DMS114 treated with DMSO at 0.1 percent for 48 hours (cell line): ENCODE data around the gene RSL1D1.

Source experiments
- DNase-seq: peaks from one replicate; lab custom pipeline; 2025; ENCODE audit not compliant: unreplicated experiment; lab: John Stamatoyannopoulos, UW

RSL1D1 gene

GRCh38 chr16:11851294-11852091 is at the start of gene RSL1D1:
Gene RSL1D1, minus strand, starts transcription at chr16:11851542. Its CDS starts 30 bp downstream, at chr16:11851512.
- peak; percentile 83 for DNase-seq

GRCh38 chr16:11901091-11901490 is 49.7 kb upstream of the RSL1D1 start:
- DNase-seq: no peak

- DNase-seq: no peak
Measured at GRCh38 chr16:11896486-11897176, 45.3 kb upstream of the RSL1D1 start.

DNA sequence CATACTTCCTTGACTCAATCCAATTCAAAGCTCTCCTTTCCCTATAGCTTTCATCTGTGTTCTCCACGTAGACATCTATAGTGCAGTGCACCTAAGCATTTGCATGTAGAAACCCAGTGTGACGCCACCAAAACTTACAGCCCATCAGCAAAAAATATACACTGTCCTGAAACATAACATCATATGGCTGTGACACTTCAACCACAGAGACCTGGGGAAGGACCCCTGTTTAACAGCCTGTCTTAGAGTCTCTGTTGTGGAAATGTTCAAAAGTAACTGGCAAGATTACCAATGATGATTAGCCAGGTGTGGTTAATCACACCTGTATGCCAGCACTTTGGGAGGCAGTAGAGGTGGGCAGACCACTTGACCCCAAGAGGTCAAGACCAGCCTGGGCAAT is 42.2 kb upstream of the RSL1D1 start:
- no peak for DNase-seq

GRCh38 chr16:11892761-11893160 is 41.4 kb upstream of the RSL1D1 start:
- DNase-seq: no peak

DNA sequence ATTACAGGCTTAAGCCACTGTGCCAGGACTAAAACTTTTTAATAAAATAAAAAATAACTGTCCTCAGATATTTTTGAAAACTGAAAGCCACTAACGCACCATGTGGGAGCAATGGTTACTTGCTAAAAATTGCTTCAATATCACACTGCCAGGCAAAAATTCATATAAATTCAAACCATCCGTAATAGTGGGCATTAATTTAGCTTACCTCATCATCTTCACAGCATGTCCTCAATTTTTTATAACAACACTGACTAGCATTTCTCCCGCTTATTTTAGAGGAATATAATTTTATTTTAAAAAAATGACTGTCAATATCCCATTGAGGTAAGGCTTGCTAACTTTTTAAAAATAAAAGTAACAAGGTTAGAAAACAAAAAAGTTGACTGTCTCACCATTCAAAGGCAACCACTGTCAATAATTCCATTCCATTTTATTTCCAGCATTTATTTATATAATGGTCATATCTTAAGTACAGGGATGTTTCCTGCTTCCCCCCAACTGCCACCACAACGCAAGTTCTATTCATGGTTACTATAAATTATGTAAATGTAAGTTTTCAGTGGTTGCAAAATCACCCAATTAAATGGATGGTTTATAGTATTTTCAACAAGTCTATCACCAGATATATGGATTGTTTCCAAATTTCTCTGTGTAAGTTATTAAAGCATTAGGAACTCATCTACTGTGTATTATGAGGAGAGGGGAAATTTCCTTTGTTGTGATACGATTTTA is 39.1 kb upstream of the RSL1D1 start:
- no peak for DNase-seq

GRCh38 chr16:11886881-11887280 is 35.5 kb upstream of the RSL1D1 start:
- DNase-seq: no peak

DNA sequence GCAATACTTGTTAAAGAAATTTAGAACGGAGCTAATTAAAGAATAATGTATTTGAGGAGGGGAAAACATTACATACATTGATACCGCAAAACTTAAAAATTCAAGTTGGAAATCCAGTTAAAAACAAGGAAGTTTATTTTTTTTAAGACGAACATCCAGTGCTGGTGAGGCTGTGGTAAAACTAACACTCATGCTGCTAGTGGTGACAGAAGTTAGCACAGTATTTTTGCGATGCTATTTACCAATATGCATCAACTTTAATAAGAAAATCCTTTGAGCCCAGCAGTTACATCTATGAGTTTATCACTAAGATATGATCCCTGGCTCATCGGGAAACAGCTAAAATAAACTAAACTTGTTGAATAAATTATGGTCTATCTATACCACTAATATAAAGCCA is 32.7 kb upstream of the RSL1D1 start:
- no peak for DNase-seq

GRCh38 chr16:11880007-11880406 is 28.7 kb upstream of the RSL1D1 start:
- DNase-seq: no peak

- DNase-seq: no peak
Measured at GRCh38 chr16:11877374-11877773, 26.0 kb upstream of the RSL1D1 start.

- DNase-seq: no peak
Measured at GRCh38 chr16:11876306-11876705, 25.0 kb upstream of the RSL1D1 start.

DNA sequence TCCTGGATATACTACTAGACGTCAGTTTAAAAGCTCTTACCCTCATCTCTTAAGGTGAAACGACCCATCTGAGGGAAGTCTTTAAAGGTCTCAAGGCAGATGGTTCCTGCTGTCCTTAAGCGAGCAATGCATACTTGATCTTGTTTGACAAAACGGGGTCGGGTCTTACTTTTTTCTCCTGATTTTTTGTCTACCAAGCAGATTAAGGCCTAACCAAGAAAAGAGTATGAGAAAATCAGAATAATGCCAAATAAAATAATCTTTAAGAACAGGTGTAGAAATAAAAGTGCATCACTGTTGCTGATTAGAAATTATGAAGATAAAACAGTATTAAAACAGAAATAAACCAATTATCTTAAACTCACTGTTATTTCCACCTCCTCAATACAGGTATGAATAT is 24.4 kb upstream of the RSL1D1 start:
- no peak for DNase-seq

DNA sequence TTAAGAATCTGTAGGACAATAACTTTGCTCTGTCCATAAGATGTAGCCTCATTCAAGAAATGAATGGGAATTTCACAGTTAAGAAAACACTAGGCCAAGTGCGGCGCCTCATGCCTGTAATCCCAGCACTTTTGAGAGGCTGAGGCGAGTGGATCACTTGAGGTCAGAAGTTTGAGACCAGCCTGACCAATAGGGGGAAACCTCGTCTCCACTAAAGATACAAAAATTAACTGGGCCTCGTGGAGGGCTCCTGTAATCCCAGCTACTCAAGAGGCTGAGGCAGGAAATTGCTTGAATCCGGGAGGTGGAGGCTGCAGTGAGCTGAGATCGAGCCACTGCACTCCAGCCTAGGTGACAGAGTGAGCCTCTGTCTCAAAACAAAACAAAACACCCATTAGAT is 19.9 kb upstream of the RSL1D1 start:
- DNase-seq: no peak

GRCh38 chr16:11870399-11870798 is 19.1 kb upstream of the RSL1D1 start:
- no peak for DNase-seq

GRCh38 chr16:11869353-11870228 is 18.2 kb upstream of the RSL1D1 start:
- DNase-seq: no peak

- no peak for DNase-seq
Measured at GRCh38 chr16:11868412-11868980, 17.2 kb upstream of the RSL1D1 start.

- DNase-seq: no peak
Measured at GRCh38 chr16:11862489-11862888, 11.1 kb upstream of the RSL1D1 start.

DNA sequence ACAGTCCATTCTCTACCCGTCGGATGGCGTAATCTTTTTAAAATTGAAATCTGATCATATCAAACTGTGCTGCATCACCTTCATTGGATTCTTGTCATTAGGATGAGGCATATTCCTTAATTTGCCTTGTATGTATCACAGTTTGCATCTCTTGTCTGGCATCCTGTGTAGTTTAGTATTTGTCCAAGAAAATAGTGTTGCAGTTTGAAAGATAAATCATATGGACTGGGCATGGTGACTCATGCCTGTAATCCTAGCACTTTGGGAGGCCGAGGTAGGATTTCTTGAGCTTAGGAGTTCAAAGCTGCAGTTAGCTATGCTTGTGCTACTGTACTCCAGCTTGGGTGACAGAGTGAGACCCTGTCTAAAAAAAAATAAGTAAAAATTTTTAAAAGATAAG is 5.8 kb upstream of the RSL1D1 start:
- DNase-seq: no peak

DNA sequence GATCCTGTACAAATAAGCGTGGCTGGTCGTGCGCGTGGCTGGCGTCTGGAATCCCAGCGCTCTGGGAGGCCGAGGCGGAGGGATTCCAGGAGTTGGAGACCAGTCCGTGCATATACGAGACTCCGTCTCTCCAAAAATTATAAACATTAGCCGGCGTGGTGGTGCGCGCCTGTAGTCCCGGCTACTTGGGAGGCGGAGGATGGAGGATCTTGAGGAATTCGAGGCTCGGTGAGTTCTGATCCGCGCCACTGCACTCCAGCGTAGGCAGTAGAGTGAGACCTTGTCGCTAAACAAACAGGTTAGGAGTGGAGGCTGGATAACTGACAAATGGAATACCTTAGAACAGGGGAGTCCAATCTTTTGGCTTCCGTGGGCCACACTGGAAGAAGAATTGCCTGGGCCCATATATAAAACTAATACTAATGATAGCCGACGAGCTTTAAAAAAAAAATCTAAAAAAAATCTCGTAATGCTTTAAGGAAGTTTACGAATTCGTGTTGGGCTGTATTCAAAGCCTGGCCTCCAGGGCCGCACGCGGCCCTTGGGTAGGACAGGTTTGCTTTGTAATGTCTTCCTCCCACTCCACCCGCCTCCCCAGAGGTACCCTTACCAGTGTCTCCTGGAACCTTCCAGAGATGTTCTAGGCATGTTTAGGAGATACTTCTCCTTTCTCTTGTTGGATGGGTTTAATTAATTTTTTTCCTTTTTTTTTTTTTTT is 909 bp upstream of the RSL1D1 start:
- DNase-seq: no peak

DNA sequence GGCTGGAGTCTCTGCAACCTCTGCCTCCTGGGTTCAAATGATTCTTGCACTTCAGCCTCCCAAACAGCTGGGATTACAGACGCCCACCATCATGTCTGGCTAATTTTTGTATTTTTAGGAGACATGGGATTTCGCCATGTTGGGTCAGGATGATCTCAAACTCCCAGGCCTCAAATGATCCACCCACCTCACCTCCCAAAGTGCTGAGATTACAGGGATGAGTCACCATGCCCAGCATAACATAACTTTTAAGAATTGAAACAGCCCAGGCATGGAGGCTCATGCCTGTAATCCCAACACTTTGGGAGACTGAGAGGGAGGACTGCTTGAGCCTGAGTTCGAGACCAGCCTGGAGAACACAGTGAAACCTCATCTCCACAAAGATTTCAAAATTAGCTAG is 2.5 kb downstream of the RSL1D1 start:
- DNase-seq: no peak
